Right forelimb (tissue), 1 donor: ENCODE data around the gene KPNA6.
"Not testable (repeated sequence)": the region's sequence is repeated elsewhere in the genome, so short reads cannot be mapped to it uniquely, and the experiment has no call there.

Experiments
- DNase-seq: peaks from one replicate; pipeline ENCODE4 v3.0.0-alpha.2; 2018

The KPNA6 gene

DNA sequence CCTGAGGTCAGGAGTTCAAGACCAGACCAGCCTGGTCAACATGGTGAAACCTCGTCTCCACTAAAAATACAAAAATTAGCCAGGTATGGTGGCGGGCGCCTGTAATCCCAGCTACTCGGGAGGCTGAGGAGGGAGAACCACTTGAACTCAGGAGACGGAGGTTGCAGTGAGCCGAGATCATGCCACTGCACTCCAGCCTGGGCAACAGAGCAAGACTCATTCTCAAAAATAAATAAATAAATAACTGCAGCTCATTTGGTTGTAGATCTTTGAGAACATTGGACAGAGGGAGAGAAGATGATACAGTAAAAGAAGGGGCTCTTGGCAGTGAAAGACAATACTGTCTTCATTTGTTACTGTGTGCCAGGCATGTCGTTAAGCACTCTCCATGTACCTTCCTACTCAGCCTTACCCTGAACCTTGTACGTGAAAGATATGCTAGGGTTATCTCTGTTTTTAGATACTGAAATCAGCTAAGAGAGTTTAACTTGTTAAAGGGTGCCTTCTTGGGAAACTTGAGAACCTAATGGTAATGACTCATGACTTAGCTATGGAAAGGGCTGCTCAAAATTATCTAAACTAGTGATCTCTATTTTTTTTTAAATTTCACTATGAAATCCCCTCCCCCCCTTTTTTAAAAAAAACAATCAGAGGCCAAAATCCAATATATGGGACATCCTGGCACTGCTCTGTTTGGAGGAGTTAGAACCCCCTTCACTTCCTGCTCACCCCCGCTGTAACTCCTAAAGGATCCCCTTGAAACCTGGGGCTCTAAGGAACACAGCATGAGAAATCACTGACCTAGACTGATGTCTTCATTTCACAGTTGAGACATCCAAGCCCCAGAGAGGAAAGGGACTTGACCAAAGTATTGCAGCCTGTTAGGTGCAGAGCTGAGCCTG, 6.8 kb upstream of the KPNA6 start:
- DNase-seq = no peak

DNA sequence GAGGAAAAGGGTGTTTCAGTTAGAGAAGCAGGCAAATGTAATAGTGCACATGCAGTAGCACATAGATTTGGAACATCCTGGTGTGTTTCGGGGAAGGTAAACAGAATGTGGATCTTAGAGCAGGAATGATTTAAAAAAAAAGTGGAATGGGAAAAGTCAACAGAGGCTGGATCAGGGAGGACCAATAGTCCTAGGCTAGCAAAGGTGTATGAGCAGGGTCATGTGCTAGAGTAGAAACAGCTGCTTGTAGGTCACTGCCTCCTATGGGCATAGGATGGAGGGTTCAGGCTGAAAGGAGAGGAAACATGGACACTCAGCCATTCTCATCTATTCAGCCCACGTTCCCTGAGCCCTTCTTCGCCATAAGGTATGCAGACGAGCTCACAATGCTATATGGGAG, 3.7 kb upstream of the KPNA6 start:
- no peak for DNase-seq

DNA sequence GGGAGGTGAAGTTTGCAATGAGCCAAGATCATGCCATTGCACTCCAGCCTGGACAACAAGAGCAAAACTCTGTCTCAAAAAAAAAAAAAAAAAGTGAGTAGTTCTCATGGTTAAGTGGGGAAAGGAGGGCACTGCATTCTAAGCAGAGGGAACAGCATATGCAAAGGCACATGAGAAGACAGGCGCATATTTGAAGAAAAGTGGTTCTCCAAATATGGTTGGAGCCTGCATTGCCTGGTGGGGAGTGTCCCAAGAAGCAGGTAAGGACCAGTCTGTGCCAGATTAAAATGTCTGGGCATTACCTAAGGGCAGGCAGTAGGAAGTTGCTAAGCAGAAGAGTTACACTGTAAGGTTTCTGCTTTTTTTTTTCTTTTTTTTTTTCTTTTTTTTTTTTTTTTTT, 2.5 kb upstream of the KPNA6 start:
- no peak for DNase-seq

DNA sequence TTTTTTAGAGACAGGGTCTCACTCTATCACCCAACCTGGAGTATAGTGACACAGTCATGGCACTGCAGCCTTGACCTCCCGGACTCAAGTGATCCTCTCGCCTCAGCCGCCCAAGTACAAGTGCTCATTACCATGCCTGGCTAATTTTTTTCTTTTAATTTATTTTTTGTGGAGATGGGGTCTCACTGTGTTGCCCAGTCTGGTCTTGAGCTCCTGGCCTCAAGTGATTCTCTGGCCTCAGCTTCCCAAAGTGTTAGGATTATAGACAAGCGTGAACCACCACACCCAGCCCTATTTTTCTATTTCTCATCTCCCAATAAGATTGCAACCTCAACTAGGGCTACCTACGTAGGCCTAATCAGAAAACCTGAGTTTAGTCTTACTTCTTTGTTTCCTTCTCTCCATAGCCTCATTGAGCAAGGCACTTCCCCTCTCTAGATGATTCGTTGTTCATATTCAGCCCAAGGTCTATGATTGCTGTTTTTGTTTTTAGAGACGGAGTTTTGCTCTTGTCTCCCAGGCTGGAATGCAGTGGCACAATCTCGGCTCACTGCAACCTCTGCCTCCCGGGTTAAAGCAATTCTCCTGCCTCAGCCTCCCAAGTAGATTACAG, 1.1 kb upstream of the KPNA6 start:
- no peak for DNase-seq

DNA sequence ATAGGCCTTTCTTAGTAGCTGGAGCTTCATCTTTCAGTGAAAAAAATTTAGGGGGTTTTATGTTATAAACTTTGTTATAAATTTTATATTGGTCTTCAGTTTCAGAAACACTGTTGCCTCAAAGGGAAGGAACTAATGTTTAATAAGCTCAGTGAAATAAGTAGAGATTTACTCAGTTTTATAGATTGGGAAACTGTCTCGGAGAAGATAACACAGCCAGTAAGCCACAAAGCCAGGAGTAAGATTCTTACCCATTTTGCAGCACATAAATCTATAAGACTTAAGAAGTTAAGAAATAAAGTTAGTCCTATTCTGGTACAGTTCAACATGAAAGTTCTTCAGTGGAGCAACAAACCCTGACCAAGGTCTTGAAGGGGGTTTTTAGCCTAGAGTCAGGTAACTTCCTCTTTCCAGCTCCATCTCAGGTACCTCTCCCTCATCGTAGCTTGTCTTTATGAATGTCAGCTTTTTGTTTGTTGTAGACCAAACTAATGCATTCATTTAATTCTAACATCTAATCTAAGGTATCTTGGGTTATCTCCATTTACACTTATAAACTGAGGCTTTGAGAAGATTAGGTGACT, 3.3 kb downstream of the KPNA6 start:
- DNase-seq = no peak

DNA sequence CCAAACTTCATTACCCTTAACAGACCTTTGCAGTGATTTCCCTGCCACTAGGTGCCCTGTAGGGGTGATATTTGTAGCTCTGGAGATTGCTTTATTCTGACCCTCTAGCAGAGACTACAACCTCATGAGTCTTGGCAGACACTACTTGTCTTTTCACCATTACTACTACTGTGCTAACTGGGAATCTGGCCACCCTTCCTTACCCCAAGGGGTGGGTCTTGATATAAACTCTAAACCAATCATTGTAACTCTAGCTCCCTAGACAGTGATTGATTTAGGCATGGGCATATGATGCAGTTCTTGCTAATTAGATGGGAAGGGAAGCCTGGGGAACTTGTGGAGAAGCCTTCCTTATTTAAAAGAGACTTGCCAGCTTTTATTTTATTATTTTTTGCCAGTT, 3.9 kb downstream of the KPNA6 start:
- no peak for DNase-seq

DNA sequence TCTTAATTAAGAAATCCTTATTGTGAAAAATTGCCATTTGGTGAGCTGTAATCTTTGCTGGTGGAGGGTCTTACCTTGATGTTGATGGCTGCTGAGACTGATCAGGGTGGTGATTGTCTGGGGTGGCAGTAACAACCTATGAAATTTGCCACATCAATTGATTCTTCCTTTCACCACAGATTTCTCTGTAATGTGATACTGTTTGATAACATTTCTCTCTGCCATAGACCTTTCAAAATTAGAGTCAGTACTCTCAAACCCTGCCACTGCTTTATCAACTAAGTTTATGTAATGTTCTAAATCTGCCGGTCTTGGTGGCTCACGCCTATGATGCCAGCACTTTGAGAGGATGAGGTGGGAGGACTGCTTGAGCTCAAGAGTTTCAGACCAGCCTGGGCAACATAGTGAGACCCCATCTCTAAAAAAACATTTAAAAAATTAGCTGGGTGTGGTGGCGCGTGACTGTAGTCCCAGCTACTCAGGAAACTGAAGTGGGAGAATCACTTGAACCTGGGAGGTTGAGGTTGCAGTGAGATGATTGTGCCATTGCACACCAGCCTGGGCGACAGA, 5.0 kb downstream of the KPNA6 start:
- DNase-seq = no peak

DNA sequence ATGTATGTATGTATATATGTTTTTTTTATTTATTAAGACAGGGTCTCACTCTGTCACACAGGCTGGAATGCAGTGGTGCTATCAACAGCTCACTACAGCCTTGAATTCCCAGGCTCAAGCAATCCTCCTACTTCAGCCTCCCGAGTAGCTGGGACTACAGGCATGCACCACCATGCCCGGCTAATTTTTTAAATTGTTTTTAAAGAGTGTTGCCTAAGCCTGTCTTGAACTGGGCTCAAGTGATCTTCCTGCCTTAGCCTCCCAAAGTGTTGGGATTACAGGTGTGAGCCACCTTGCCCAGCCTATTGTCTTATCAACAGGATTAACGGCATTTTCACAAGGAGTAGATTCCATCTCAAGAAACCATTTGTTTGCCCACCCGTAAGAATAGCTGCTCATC, 5.6 kb downstream of the KPNA6 start:
- not testable (repeated sequence) for DNase-seq

DNA sequence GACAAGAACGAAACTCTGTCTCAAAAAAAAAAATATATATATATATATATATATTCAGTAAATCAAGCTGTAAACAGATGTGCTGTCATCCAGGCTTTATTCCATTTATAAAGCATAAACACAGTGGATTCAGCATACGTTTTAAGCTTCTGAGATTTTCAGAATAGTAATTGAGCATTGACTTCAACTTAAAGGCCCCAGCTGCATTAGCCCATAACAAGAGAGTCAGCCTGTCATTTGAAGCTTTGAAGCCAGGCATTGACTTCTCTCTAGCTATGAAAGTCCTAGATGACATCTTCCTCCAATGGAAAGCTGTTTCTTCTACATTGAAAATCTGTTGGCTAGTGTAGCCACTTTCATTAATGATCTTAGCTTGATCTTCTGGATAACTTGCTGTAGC, 6.6 kb downstream of the KPNA6 start:
- DNase-seq = no peak

DNA sequence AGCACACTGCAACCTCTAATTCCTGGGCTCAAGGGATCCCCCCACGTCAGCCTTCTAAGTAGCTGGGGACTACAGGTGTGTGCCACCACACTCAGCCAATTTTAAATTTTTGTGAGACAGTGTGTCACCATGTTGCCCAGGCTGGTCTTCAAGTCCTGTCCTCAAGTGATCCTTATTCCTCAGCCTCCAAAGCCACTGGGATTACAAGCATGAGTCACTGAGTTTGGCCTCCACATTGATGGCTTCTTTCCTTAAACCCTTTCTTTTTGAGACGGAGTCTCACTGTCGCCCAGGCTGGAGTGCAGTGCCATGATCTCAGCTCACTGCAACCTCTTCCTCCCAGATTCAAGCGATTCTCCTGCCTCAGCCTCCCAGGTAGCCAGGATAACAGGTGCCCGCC, 7.6 kb downstream of the KPNA6 start:
- no peak for DNase-seq

DNA sequence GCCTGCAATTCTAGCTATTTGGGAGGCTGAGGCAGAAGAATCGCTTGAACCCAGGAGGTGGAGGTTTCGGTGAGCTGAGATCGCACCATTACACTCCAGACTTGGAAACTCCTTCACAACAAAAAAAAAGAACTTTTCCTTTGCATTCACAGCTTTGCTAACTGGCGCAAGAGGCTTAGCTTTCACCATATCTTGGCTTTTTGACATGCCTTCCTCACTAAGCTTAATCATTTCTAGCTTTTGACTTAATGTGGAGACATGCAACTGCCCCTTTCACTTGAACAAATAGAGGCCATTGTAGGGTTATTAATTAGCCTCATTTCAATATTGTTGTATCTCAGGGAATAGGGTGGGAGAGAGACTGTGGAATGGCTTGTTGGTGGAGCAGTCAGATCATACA, 8.7 kb downstream of the KPNA6 start:
- no peak for DNase-seq

DNA sequence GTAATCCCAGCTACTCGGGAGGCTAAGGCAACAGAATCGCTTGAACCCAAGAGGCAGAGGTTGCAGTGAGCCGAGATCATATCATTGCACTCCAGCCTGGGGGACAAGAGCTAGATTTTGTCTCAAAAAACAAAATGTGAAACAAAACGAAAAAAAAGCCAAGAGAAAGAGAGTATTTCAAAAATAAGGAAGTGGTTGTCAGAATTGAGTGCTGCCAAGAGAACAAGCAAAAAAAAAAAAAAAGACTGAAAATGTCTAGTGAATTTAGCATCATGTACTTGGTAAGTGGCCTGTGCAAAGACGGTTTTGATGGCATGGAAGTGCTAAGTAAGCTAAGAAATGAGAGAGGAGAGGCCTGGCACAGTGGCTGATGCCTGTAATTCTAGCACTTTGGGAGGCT, 14.3 kb downstream of the KPNA6 start:
- no peak for DNase-seq

DNA sequence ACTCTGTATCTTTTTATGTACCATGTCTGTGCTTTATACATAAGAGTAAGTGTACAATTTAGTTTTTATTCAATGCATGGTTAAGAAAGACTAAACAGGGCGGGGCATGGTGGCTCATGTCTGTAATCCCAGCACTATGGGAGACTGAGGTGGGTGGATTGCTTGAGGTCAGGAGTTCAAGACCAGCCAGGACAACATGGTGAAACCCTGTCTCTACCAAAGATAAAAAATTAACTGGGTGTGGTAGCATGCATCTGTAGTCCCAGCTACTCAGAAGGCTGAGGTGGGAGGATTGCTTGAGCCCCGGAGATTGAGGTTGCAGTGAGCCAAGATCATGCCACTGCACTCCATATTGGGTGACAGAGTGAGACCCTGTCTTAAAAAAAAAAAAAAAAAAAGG, 15.5 kb downstream of the KPNA6 start:
- DNase-seq = not testable (repeated sequence)

DNA sequence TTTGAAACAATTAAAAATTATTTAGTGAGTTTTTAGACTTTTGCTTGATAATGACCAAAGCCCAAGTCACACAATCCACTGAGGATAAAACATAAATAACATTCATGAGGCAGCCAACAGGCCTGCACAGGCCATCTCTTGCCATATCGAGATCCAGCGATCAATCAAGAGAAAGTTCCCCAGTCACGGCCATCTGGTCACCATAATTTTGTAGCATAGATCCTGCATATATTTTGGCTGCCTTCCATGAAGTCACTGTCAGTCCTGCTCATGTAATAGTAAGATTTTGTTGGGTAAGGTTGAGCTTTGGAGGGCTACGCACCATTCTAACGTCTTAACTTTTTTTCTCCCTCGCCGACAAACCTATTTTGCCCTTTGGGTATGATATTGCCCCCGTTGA, 17.5 kb downstream of the KPNA6 start:
- DNase-seq = no peak

DNA sequence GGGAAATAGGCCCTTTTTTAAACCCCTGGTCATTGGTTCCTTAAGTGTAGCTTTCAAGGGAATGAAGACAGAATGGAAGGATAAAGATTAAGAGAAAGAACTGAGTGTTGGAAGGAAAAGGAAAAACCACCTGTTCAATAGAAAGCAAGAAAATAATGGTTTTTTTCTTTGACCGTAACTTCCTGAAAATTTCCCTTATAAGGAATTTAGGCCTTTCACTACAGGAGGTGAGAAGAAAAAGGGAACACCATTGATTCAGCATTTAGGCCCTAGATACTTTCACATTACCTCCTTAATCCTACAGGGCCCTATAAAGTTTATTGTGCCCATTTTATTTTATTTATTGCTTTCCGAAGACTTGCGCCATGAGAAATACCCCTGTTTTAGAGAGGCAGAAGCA, 18.9 kb downstream of the KPNA6 start:
- no peak for DNase-seq

DNA sequence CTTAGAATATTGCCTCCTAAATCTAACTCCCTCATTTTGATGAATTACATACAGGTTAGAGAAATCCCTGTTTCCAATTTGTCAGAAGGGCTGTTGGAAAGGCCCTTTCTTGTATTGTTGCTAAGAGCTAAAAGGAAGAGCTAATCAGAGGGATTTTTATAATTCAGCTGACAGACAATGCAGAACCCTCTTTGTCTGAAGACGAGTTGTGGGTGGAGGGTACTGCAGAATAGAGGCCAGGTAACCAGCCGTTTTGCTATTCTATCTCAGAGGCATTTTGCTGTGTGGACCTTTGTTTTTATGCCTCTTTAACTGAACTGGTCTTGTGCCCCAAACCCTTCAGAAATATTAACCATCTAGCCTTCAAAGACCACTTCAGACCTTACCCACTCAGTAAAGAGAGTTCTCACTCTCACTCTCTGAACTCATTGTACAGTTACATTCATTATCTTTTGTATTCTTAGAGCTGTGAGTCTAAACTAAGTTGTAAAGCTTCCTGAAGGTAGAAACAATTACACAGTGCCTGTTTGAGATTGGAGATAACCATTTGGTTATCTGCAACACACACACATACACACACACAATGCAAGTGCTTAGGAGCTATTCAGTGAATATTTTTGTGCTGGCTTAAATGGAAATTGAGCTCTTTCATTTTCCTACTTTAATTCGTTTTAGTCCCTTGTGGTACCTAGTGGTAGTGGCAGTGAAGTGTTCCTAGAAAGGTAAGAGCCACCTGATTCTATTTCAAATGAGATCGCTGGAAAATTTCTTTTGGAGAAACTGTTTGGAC, 19.7 kb downstream of the KPNA6 start:
- no peak for DNase-seq

DNA sequence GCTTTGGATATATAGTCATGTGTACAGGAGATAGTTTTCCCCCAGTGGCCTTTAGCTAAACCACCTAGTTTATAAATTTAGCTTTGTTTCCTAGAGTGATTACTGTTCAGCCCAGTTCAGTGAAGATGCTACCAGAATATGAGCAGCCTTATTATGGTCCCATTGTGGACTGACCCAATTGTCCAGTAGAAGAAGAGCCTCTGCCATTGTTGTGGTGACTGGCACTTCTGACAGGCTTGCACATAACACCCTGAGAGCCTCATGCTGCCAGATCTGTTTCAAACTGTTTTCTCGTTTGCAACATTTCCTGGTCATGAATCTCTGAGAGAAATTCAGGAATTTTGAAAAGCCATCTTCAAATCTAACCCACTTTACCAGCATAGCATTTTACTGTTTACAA, 20.6 kb downstream of the KPNA6 start:
- no peak for DNase-seq

DNA sequence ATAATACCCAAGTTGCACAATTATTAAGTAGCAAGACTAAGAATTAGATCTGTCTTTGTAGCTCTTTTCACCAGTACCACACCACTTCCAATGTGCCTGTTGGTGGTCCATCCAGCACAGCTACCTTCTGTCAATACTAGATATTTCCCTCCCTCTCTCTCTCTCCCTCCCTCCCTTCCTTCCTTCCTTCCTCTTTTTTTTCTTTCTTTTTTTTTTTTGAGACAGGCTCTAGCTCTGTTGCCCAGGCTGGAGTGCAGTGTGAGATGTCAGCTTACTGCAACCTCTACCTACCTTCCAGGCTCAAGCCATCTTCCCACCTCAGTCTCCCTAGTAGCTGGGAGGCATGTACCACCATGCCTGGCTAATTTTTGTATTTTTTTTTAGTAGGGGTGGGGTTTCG, 21.1 kb downstream of the KPNA6 start:
- no peak for DNase-seq

DNA sequence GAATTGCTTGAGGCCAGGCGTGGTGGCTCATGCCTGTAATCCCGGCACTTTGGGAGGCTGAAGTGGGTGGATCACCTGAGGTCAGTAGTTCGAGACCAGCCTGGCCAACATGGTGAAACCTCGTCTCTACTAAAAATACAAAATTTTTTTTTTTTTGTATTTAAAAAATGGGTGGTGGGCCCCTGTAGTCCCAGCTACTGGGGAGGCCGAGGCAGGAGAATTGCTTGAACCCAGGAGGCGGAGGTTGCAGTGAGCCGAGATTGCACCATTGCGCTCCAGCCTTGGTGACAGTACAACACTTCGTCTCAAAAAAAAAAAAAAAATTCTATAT, 26.1 kb downstream of the KPNA6 start:
- not testable (repeated sequence) for DNase-seq

DNA sequence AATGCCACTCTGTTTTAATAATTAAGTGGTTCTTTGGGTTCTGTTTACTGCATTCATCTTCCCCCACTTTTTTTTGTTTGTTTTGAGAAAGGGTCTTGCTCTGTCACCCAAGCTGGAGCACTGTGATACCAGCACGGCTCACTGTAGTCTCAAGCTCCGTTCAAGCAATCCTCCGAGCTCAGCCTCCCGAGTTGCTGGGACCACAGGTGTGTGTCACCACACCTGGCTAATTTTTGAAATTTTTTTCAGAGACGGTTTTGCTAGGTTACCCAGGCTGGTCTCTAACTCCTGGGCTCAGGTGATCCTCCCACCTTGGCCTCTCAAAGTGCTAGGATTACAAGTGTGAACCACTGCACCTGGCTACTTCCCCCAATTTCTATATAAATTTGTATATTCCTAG, 29.3 kb downstream of the KPNA6 start:
- no peak for DNase-seq

DNA sequence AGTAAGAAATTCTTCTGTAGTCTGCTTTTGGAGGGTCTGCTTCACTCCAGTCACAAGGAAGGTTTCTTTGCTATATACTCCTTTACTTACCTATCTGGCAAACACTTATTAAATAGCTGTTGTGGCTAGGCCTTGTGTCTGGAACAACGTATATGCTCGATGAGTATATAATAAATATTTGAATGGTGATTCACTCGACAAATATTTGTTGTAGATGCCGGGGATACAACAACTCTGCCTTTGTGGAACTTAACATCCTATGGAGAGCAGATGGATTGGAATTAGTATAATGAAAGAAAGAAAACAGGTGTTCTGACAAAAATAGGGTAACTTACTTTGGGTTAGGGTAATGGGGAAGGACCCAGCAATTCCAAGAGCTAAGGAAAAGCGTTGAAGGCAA, 31.1 kb downstream of the KPNA6 start:
- DNase-seq = no peak

DNA sequence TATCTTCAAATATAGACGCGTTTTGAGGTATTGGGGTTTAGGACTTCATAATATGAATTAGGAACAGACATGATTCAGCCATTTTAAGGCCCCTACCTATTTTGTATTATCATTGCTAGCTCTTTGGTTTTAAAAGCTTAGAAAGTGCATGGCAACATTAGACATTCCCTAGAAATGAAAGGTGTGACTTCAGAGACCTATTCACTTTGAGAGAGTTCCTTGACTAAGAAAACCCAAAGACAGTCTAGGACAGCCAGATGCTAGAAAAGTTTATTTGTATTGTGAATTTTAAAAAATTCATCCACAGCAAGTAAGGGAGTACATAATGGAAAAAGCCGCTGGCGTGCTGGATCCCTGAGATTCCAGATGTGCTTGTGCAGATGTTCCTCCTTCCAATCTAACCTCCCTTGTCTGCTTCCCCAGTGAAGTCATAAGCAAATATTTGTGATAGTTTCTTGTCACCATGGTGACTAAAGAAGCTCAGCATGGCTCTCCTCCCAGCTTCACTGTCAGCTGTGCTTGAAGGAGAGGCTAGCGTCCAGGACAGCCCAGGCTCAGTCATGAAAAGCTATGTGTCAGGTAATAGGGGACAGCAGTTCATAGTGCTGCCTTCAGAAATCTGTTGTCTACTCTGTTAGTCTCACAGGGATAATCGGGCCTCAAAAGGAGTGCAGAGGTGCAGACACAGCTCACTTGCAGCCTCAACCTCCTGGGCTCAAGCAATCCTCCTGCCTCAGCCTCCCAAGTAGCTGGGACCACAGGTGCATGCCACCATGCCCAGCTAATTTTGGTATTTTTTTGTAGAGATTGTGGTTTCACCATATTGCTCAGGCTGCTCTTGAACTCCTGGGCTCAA, 34.8 kb downstream of the KPNA6 start:
- DNase-seq = peak; percentile 79
